Naive thymus-derived CD4-positive, alpha-beta T cell (primary cell): Measurements from ENCODE around the gene ZNF208. TPM values are rescaled to one million over a fixed set of nuclear protein-coding genes. Genes with fewer than 3 reads are reported as not detected.
"Not testable (repeated sequence)": the region's sequence is repeated elsewhere in the genome, so short reads cannot be mapped to it uniquely, and the experiment has no call there.

Experiments used
- ATAC-seq: fragments of 150-1000 bp; cut with Tn5 transposase; 2 replicates; pipeline ENCODE4 v1.10.0; 2021; ENCODE audit warnings: mild to moderate bottlenecking, moderate library complexity
- CTCF ChIA-PET: fragments of 350-600 bp; sonication (Branson Sonifier 250); formaldehyde crosslinking; loops from one replicate; lab custom pipeline; 2021; ENCODE audit warnings: antibody characterized with exemption; lab: Charles Lee
- POLR2A ChIA-PET: fragments of 350-600 bp; sonication (Branson Sonifier 250); formaldehyde crosslinking; loops from one replicate; lab custom pipeline; 2021; ENCODE audit warnings: antibody characterized with exemption, inconsistent platforms; lab: Charles Lee
- DNase-seq, 9 donors: peaks; one replicate each; pipeline versions ENCODE4 v3.0.0 to v3.0.0-alpha.2; 2020 to 2022; ENCODE audit warnings: mixed read lengths in 1 of 9
- H3K27ac ChIP-seq: one replicate; pipeline ENCODE4 v1.7.0; 2013; ENCODE audit warnings: mild to moderate bottlenecking, low read depth, low read length, moderate library complexity
- H3K27me3 ChIP-seq, 2 donors: one replicate each; pipeline ENCODE4 v1.7.0; 2013; ENCODE audit warnings: low read length in 2 of 2, mild to moderate bottlenecking in 2 of 2, moderate library complexity in 2 of 2; ENCODE audit not compliant: control insufficient read depth in 2 of 2, insufficient read depth in 2 of 2
- H3K36me3 ChIP-seq, 3 experiments: 1 replicate in 2 of 3; 2 replicates in 1 of 3; pipeline ENCODE4 v1.7.0; 2013; ENCODE audit warnings: low read length in 3 of 3, mild to moderate bottlenecking in 3 of 3, moderate library complexity in 1 of 3; ENCODE audit not compliant: insufficient read depth in 3 of 3, control insufficient read depth in 2 of 3
- H3K4me1 ChIP-seq, 2 donors: one replicate each; pipeline ENCODE4 v1.7.0; 2013; ENCODE audit warnings: low read length in 2 of 2, mild to moderate bottlenecking in 2 of 2, moderate library complexity in 1 of 2; ENCODE audit not compliant: control insufficient read depth in 2 of 2, insufficient read depth in 2 of 2
- H3K4me3 ChIP-seq: 2 replicates; pipeline ENCODE4 v1.7.0; 2013; ENCODE audit warnings: mild to moderate bottlenecking, low read length
- H3K9me3 ChIP-seq, 3 experiments: 1 replicate in 2 of 3; 2 replicates in 1 of 3; pipeline ENCODE4 v1.7.0; 2013; ENCODE audit warnings: low read length in 3 of 3; ENCODE audit not compliant: control insufficient read depth in 2 of 3
- H3K27ac Mint-ChIP-seq, 9 donors: one replicate each; pipeline ENCODE4 v1.8.0; 2020 to 2022; ENCODE audit warnings: mixed read lengths in 9 of 9, mild to moderate bottlenecking in 8 of 9, moderate library complexity in 5 of 9, inconsistent platforms in 2 of 9
- H3K27me3 Mint-ChIP-seq, 5 donors: one replicate each; pipeline ENCODE4 v1.8.0; 2021 to 2022; ENCODE audit warnings: mixed read lengths in 5 of 5, mild to moderate bottlenecking in 1 of 5
- H3K36me3 Mint-ChIP-seq, 5 donors: one replicate each; pipeline ENCODE4 v1.8.0; 2020 to 2022; ENCODE audit warnings: mixed read lengths in 5 of 5, mild to moderate bottlenecking in 3 of 5, inconsistent platforms in 1 of 5
- H3K4me1 Mint-ChIP-seq, 7 donors: one replicate each; pipeline ENCODE4 v1.8.0; 2020 to 2022; ENCODE audit warnings: mixed read lengths in 7 of 7, mild to moderate bottlenecking in 3 of 7, inconsistent platforms in 1 of 7
- H3K4me3 Mint-ChIP-seq, 10 donors: one replicate each; pipeline ENCODE4 v1.8.0; 2020 to 2022; ENCODE audit warnings: mild to moderate bottlenecking in 10 of 10, mixed read lengths in 10 of 10, moderate library complexity in 6 of 10, inconsistent platforms in 2 of 10
- H3K9me3 Mint-ChIP-seq, 11 donors: one replicate each; pipeline ENCODE4 v1.8.0; 2020 to 2022; ENCODE audit warnings: mixed read lengths in 11 of 11, mild to moderate bottlenecking in 4 of 11, inconsistent platforms in 1 of 11, moderate library complexity in 1 of 11
- intact Hi-C, 2 donors: fragments of 100-400 bp; cut with micrococcal nuclease; formaldehyde crosslinking; loops; one replicate each; pipeline ENCODE4 v1.15.1; 2023
- polyA plus RNA-seq, 2 donors: library from polyadenylated mRNA; unstranded; fragments of 300-500 nt; fragmentation: Illumina TruSeq; gene quantifications; one replicate each; pipeline ENCODE4 v1.2.3, GENCODE V29; 2021
- total RNA-seq, 6 experiments: library from RNA in 5 of 6; stranded (reverse) in 5 of 6; gene quantifications; 1 replicate in 5 of 6; 2 replicates in 1 of 6; pipeline ENCODE4 v1.2.3 and lab custom pipeline; 2021 to 2026

ZNF208 gene
- total and polyA plus RNA-seq, 7 experiments from 2014 or later = 0.08 to 8.6 (median 3.5) TPM; not detected in 2

DNA sequence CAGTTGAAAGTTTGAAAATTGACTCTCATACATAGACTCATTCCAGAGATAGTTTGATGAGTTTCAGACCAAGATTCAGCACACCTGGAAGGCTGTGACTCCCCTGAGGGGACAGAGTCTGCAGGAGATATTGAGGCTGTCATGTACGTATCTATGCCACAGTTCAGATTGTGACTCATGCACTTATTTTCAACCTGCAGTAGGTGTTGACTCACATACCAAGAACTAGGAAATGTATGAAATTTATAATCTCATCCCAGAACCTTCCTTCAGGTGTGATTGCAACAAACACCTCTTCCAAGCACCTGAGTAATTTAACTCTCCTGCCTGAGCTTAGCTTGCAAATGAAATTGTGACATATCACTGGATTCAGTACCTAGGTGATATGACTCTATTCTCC lies 110.3 kb downstream of the ZNF208 start:
- Mint-ChIP-seq H3K9me3 (peaks cover 0 to 63% (median 15%) of the 10 kb centered on the region in 11 donors), H3K4me3 (no peak overlapping the region), H3K27ac (no peak overlapping the region), H3K27me3 (peaks cover 0 to 6% (median 0%) of the 10 kb centered on the region in 5 donors), H3K4me1 (no peaks in the 10 kb centered on the region), H3K36me3 (peaks cover 0 to 8% (median 1%) of the 10 kb centered on the region in 5 donors)
- H3K27ac ChIP-seq = no peak overlapping the region
- DNase-seq (no peak), ATAC-seq (no peak)
- intact Hi-C loops = no loop called here
- H3K4me1 ChIP-seq = no peaks in the 10 kb centered on the region
- ChIA-PET POLR2A (no interaction called here), CTCF (no interaction called here)
- no peaks in the 10 kb centered on the region for H3K36me3 ChIP-seq
- H3K9me3 ChIP-seq = no peaks in the 10 kb centered on the region
- H3K27me3 ChIP-seq = no peaks in the 10 kb centered on the region
- H3K4me3 ChIP-seq = no peak overlapping the region

DNA sequence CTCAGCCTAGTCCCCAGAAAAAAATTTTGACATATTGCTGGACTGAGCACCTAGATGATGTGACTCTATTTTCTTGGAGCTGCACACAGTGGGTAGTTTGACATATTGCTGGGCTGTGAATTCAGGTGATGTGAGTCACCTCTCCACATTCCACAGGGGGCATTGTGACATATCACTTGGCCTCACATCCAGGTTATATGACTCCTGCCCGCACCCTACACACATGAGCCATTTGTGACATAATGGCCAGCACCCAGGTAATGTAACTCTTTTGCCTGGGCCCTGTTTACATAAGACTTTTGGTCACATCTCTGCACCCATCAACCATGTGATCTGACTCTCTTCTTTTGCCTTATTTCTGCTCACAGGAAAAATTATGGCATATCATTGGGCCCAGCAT lies 119.7 kb downstream of the ZNF208 start:
- Histone ChIP-seq H3K27ac (no peak overlapping the region), H3K4me1 (no peaks in the 10 kb centered on the region), H3K36me3 (no peaks in the 10 kb centered on the region), H3K27me3 (no peaks in the 10 kb centered on the region), H3K4me3 (no peak overlapping the region), H3K9me3 (no peaks in the 10 kb centered on the region)
- ATAC-seq (no peak), DNase-seq (no peak)
- intact Hi-C loops = loop anchor here in 1 of 2 donors (5.0 to 10.0 kb wide), 2 partner anchors 124 to 686 kb away; partner anchors contain the start of gene ZNF100
- no peaks in the 10 kb centered on the region for H3K36me3 Mint-ChIP-seq
- ChIA-PET CTCF (no interaction called here), POLR2A (interaction anchor here (0.5 kb wide), 1 partner anchor 53 kb away, joined by 4 read pairs; no protein-coding TSS in a partner anchor)
- no peak overlapping the region for H3K27ac Mint-ChIP-seq
- peaks cover 0 to 3% (median 0%) of the 10 kb centered on the region in 7 donors for H3K4me1 Mint-ChIP-seq
- peaks cover 0 to 43% (median 10%) of the 10 kb centered on the region in 11 donors for H3K9me3 Mint-ChIP-seq
- H3K4me3 Mint-ChIP-seq = no peak overlapping the region
- H3K27me3 Mint-ChIP-seq = no peaks in the 10 kb centered on the region

DNA sequence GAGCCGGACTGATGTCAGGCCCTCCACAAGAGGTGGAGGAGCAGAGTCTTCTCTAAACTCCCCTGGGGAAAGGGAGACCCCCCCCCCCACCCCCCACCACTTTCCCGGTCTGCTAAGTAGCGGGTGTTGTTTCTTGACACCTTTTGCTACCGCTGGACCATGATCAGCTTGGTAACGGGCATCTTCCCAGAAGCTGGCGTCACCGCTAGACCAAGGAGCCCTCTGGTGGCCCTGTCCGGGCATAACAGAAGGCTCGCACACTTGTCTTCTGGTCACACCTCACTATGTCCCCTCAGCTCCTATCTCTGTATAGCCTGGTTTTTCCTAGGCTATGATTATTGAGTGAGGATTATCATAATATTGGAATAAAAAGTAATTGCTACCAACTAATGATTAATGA lies 120.7 kb downstream of the ZNF208 start:
- H3K27me3 ChIP-seq, H3K27ac Mint-ChIP-seq, POLR2A ChIA-PET, ATAC-seq, H3K4me3 Mint-ChIP-seq, H3K9me3 ChIP-seq, H3K36me3 Mint-ChIP-seq, H3K4me1 ChIP-seq, H3K27ac ChIP-seq, H3K4me3 ChIP-seq, H3K36me3 ChIP-seq, H3K4me1 Mint-ChIP-seq, H3K27me3 Mint-ChIP-seq: not testable (repeated sequence)
- CTCF ChIA-PET = interaction anchor here (1.0 kb wide), 1 partner anchor 405 kb away, joined by 3 read pairs; no protein-coding TSS in a partner anchor
- DNase-seq = peak in 4 of 9 donors; percentile 16 to 38 (median 27)
- peaks cover 0 to 41% (median under 1%) of the 10 kb centered on the region in 11 donors for H3K9me3 Mint-ChIP-seq
- intact Hi-C loops = loop anchor here in 1 of 2 donors (5.0 to 10.0 kb wide), 2 partner anchors 123 to 685 kb away; partner anchors contain the start of gene ZNF100

DNA sequence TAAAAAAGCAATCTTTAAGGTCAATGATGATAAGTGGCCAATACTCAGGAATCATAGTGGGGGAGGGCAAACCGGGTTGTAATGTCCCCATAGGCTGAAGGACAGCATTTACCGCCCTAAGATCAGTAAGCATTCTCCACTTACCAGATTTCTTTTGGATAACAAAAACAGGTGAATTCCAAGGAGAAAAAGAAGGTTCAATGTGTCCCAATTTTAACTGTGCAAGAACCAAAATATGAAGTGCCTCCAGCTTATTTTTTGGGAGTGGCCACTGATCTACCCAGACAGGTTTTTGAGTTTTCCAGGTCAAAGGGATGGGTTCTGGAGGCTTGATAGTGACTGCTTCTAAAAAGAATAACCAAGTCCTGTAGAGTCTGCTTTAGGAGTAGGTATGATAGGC lies 125.2 kb downstream of the ZNF208 start:
- H3K27me3 ChIP-seq, H3K9me3 ChIP-seq, H3K4me1 Mint-ChIP-seq, ATAC-seq, H3K27ac ChIP-seq, H3K36me3 ChIP-seq, H3K4me3 Mint-ChIP-seq, H3K27ac Mint-ChIP-seq, intact Hi-C loops, DNase-seq, POLR2A ChIA-PET, H3K4me1 ChIP-seq, H3K36me3 Mint-ChIP-seq, H3K4me3 ChIP-seq, CTCF ChIA-PET, H3K27me3 Mint-ChIP-seq: not testable (repeated sequence)
- peaks cover 0 to 39% (median 0%) of the 10 kb centered on the region in 11 donors for H3K9me3 Mint-ChIP-seq

DNA sequence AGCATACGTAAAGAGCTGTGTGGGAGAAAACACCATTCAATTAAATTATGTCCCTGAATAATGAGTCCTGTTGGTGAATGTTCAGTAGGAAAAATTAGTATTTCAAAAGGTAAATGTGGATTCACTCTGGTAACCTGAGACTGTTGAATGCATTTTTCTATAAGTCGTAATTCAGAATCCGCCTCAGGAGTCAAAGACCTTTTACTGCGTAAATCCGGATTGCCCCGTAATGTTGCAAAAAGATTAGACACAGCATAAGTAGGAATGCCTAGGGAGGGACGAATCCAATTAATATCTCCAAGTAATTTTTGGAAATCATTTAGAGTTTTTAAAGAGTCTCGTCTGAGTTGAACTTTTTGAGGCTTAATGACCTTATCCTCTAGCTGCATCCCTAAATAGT lies 126.0 kb downstream of the ZNF208 start:
- H3K4me3 Mint-ChIP-seq, DNase-seq, H3K4me1 ChIP-seq, H3K36me3 Mint-ChIP-seq, H3K27me3 ChIP-seq, H3K27me3 Mint-ChIP-seq, H3K27ac Mint-ChIP-seq, ATAC-seq, CTCF ChIA-PET, intact Hi-C loops, H3K9me3 ChIP-seq, H3K27ac ChIP-seq, H3K4me1 Mint-ChIP-seq, H3K36me3 ChIP-seq, H3K4me3 ChIP-seq, POLR2A ChIA-PET: not testable (repeated sequence)
- peaks cover 0 to 44% (median 0%) of the 10 kb centered on the region in 11 donors for H3K9me3 Mint-ChIP-seq

DNA sequence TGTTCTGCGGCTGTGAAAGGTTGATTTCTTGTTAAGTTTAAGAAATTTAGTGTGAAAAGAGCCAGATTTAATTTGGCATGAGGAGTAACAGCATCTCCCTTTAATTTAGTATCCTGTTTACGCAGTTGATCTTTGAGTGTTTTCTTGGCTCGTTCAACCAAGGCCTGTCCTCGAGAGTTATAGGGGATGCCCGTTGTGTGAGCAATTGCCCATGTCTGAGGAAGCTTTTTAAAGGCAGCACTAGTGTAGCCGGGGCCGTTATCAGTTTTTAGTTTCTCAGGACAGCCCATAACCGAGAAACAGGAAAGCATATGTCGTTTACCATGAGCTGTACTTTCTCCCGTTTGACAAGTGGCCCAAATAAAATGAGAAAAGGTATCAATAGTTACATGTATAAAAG lies 127.2 kb downstream of the ZNF208 start:
- Histone ChIP-seq H3K36me3 (no peaks in the 10 kb centered on the region), H3K27me3 (no peaks in the 10 kb centered on the region), H3K4me1 (no peaks in the 10 kb centered on the region), H3K4me3 (no peak overlapping the region), H3K27ac (no peak overlapping the region), H3K9me3 (no peaks in the 10 kb centered on the region)
- Mint-ChIP-seq H3K27ac (no peak overlapping the region), H3K9me3 (peaks cover 0 to 51% (median 0%) of the 10 kb centered on the region in 11 donors), H3K36me3 (no peaks in the 10 kb centered on the region), H3K27me3 (peaks cover 0 to 10% (median 8%) of the 10 kb centered on the region in 5 donors), H3K4me1 (no peaks in the 10 kb centered on the region), H3K4me3 (no peak overlapping the region)
- ATAC-seq (no peak), DNase-seq (no peak)
- CTCF ChIA-PET = no interaction called here
- intact Hi-C loops = no loop called here
- POLR2A ChIA-PET = no interaction called here
